ENCODE data around the gene TSR3.

Gene TSR3

GRCh38 chr16:1375741-1376410, 24.2 kb upstream of the TSR3 start:
- TF ChIP-seq ARNTL (CRISPR knock-in tag; IDR thresholded peaks at IDR 0.05; ENCODE audit: borderline replicate concordance, low read depth) (no peak), CSRNP3 (CRISPR knock-in tag; IDR thresholded peaks at IDR 0.05) (no peak), ZNF565 (CRISPR knock-in tag; conservative IDR thresholded peaks at IDR 0.05; ENCODE audit: low read depth) (no peak)
- no peak for ATAC-seq

GRCh38 chr16:1375298-1375640, 23.6 kb upstream of the TSR3 start:
- TF ChIP-seq ZFP30 (CRISPR knock-in tag; IDR thresholded peaks at IDR 0.05) (no peak), ZNF70 (CRISPR knock-in tag; IDR thresholded peaks at IDR 0.05) (no peak), ISL1 (CRISPR knock-in tag; IDR thresholded peaks at IDR 0.05) (no peak)
- ATAC-seq, result no peak

GRCh38 chr16:1374418-1375297, 23.0 kb upstream of the TSR3 start:
- no peak for ATAC-seq
- no peak for TF ChIP-seq GLIS3 (CRISPR knock-in tag; IDR thresholded peaks at IDR 0.05)
- no peak for TF ChIP-seq BACH2 (CRISPR knock-in tag; IDR thresholded peaks at IDR 0.05; ENCODE audit: borderline replicate concordance)

- TF ChIP-seq ZFP3 (CRISPR knock-in tag; IDR thresholded peaks at IDR 0.05) (no peak), BACH2 (CRISPR knock-in tag; IDR thresholded peaks at IDR 0.05; ENCODE audit: borderline replicate concordance) (no peak), TSHZ2 (CRISPR knock-in tag; IDR thresholded peaks at IDR 0.05) (no peak), TCF4 (CRISPR knock-in tag; IDR thresholded peaks at IDR 0.05; ENCODE audit: borderline replicate concordance) (no peak), ZNF70 (CRISPR knock-in tag; IDR thresholded peaks at IDR 0.05) (no peak), ESRRG (CRISPR knock-in tag; IDR thresholded peaks at IDR 0.05) (no peak), RARB (CRISPR knock-in tag; IDR thresholded peaks at IDR 0.05) (no peak), TOX (CRISPR knock-in tag; IDR thresholded peaks at IDR 0.05; ENCODE audit: borderline replicate concordance) (no peak), ZC3H10 (CRISPR knock-in tag; IDR thresholded peaks at IDR 0.05) (no peak), ZNF8 (CRISPR knock-in tag; IDR thresholded peaks at IDR 0.05) (no peak)
These were observed 20.7 kb upstream of the TSR3 start for GRCh38 chr16:1372292-1372950.

GRCh38 chr16:1371054-1371978, 19.6 kb upstream of the TSR3 start:
- TF ChIP-seq ESRRG (CRISPR knock-in tag; IDR thresholded peaks at IDR 0.05), result no peak
- TF ChIP-seq ISL1 (CRISPR knock-in tag; IDR thresholded peaks at IDR 0.05), result no peak
- TF ChIP-seq ZNF70 (CRISPR knock-in tag; IDR thresholded peaks at IDR 0.05), result no peak
- no peak for TF ChIP-seq ZNF565 (CRISPR knock-in tag; conservative IDR thresholded peaks at IDR 0.05; ENCODE audit: low read depth)
- TF ChIP-seq PPARA (CRISPR knock-in tag; IDR thresholded peaks at IDR 0.05; ENCODE audit: borderline replicate concordance), result no peak
- TF ChIP-seq CSDC2 (CRISPR knock-in tag; IDR thresholded peaks at IDR 0.05), result no peak
- no peak for TF ChIP-seq ZFP3 (CRISPR knock-in tag; IDR thresholded peaks at IDR 0.05)
- TF ChIP-seq POU6F1 (CRISPR knock-in tag; IDR thresholded peaks at IDR 0.05; ENCODE audit: borderline replicate concordance, low read depth), result no peak
- no peak for TF ChIP-seq TOX (CRISPR knock-in tag; IDR thresholded peaks at IDR 0.05; ENCODE audit: borderline replicate concordance)
- no peak for TF ChIP-seq OSR1 (CRISPR knock-in tag; IDR thresholded peaks at IDR 0.05)
- no peak for ATAC-seq

More at GRCh38 chr16:1372292-1372950, 20.7 kb upstream of the TSR3 start:
- no peak for ATAC-seq
